Measurements from ENCODE around the gene FGF23.

Gene FGF23

GRCh38 chr12:4370265-4370664 is 9.2 kb downstream of the FGF23 start:
- H3K4me3 ChIP-seq (ENCODE audit: low read depth, low read length), result no peak overlapping the region
- DNase-seq (ENCODE audit: low read depth), result no peak
- TF ChIP-seq CTCF (IDR thresholded peaks at IDR 0.05; ENCODE audit: control insufficient read depth, extremely low read depth, insufficient read depth), result no peak

- no peak for TF ChIP-seq CTCF (IDR thresholded peaks at IDR 0.05; ENCODE audit: control insufficient read depth, extremely low read depth, insufficient read depth)
- no peak for DNase-seq (ENCODE audit: low read depth)
- H3K4me3 ChIP-seq (ENCODE audit: low read depth, low read length), result no peak overlapping the region
Observed at GRCh38 chr12:4369548-4369947, 10.0 kb downstream of the FGF23 start.

GRCh38 chr12:4366090-4366489 is 13.4 kb downstream of the FGF23 start:
- no peak for TF ChIP-seq CTCF (IDR thresholded peaks at IDR 0.05; ENCODE audit: control insufficient read depth, extremely low read depth, insufficient read depth)
- H3K4me3 ChIP-seq (ENCODE audit: low read depth, low read length), result no peak overlapping the region
- no peak for DNase-seq (ENCODE audit: low read depth)

- TF ChIP-seq CTCF (IDR thresholded peaks at IDR 0.05; ENCODE audit: control insufficient read depth, extremely low read depth, insufficient read depth), result peak; percentile 36
- DNase-seq (ENCODE audit: low read depth), result no peak
- no peak overlapping the region for H3K4me3 ChIP-seq (ENCODE audit: low read depth, low read length)
Observed at GRCh38 chr12:4356041-4356327, 23.5 kb downstream of the FGF23 start.

- no peak overlapping the region for H3K4me3 ChIP-seq (ENCODE audit: low read depth, low read length)
- no peak for DNase-seq (ENCODE audit: low read depth)
- TF ChIP-seq CTCF (IDR thresholded peaks at IDR 0.05; ENCODE audit: control insufficient read depth, extremely low read depth, insufficient read depth), result no peak
Observed at GRCh38 chr12:4355156-4356040, 24.1 kb downstream of the FGF23 start.

- no peak overlapping the region for H3K4me3 ChIP-seq (ENCODE audit: low read depth, low read length)
- DNase-seq (ENCODE audit: low read depth), result no peak
Observed at GRCh38 chr12:4353785-4354208, 25.7 kb downstream of the FGF23 start.

More at GRCh38 chr12:4353785-4354208, 25.7 kb downstream of the FGF23 start:
- TF ChIP-seq CTCF (IDR thresholded peaks at IDR 0.05; ENCODE audit: control insufficient read depth, extremely low read depth, insufficient read depth), result peak; percentile 59
